Lower leg skin (tissue), 4 donors: ENCODE data around the gene OXNAD1. TPM values are rescaled to one million over a fixed set of nuclear protein-coding genes. Genes with fewer than 3 reads are reported as not detected.

Experiments
- DNase-seq, 2 donors: peaks; one replicate each; pipeline ENCODE4 v3.0.0-alpha.2; 2019; ENCODE audit warnings: low spot score in 2 of 2
- H3K4me3 ChIP-seq: fragments of 200-600 bp; sonication (generic); 2 replicates; pipeline ENCODE4 v1.5.1; 2017; ENCODE audit warnings: mild to moderate bottlenecking, low read depth; ENCODE audit not compliant: poor library complexity, severe bottlenecking
- POLR2A ChIP-seq, 2 donors: fragments of 450-650 bp; IDR thresholded peaks; one replicate each; pipeline ENCODE4 v1.6.1; 2016 to 2017; ENCODE audit warnings: antibody characterized with exemption in 2 of 2, mild to moderate bottlenecking in 1 of 2, moderate library complexity in 1 of 2
- WGBS, 2 donors: methylation state at CpG; one replicate each; pipeline ENCODE4 v1.1.5; 2018; 5-methylcytosine and 5-hydroxymethylcytosine counted together
- intact Hi-C: fragments of 100-400 bp; cut with DNase I; formaldehyde crosslinking; loops from one replicate; pipeline ENCODE4 v1.15.0; 2023; ENCODE audit warnings: low total_unique reads
- total RNA-seq, 4 donors: library from RNA; depleted of rRNA; stranded (reverse); fragments of >200 nt; gene quantifications; one replicate each; pipeline ENCODE4 v1.1.0, GENCODE V29; 2016
- TF ChIP-seq, protein P1 (sequence below), 3 donors: fragments of 450-650 bp; IDR thresholded peaks; one replicate each; pipeline ENCODE4 v1.5.1; 2016; ENCODE audit warnings: antibody characterized with exemption in 3 of 3, mild to moderate bottlenecking in 3 of 3, moderate library complexity in 2 of 3

OXNAD1 gene
- total RNA-seq, 4 donors from 2014 or later: 7.6 to 12.7 (median 10.4) TPM

DNA sequence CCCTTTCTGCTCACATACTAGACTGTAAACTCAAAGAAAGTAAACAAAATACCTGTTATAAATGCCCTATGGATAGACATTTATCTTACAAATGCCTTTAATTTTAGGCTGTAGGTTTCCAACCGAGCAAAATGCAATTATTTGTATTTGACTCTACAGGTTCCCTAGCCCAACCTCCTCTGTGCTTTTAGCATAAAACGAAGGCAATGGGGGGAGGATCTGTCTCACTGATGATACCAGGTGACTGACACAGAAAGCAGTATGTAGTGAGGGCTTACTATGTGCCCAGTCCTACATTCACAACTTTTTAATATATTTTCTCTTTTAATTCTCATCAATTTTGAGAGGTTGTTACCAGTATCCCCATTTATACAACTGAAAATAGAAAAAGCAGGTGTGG, 87.4 kb downstream of the OXNAD1 start:
- H3K4me3 ChIP-seq: no peak overlapping the region
- no peak for DNase-seq
- intact Hi-C loops: no loop called here
- WGBS, 2 donors: 70 to 90% methylated on average over 2 of the region's 2 CpGs
- TF ChIP-seq POLR2A (IDR thresholded peaks at IDR 0.05): no peak
- TF ChIP-seq, protein P1, sequence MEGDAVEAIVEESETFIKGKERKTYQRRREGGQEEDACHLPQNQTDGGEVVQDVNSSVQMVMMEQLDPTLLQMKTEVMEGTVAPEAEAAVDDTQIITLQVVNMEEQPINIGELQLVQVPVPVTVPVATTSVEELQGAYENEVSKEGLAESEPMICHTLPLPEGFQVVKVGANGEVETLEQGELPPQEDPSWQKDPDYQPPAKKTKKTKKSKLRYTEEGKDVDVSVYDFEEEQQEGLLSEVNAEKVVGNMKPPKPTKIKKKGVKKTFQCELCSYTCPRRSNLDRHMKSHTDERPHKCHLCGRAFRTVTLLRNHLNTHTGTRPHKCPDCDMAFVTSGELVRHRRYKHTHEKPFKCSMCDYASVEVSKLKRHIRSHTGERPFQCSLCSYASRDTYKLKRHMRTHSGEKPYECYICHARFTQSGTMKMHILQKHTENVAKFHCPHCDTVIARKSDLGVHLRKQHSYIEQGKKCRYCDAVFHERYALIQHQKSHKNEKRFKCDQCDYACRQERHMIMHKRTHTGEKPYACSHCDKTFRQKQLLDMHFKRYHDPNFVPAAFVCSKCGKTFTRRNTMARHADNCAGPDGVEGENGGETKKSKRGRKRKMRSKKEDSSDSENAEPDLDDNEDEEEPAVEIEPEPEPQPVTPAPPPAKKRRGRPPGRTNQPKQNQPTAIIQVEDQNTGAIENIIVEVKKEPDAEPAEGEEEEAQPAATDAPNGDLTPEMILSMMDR (IDR thresholded peaks at IDR 0.05): no peak

DNA sequence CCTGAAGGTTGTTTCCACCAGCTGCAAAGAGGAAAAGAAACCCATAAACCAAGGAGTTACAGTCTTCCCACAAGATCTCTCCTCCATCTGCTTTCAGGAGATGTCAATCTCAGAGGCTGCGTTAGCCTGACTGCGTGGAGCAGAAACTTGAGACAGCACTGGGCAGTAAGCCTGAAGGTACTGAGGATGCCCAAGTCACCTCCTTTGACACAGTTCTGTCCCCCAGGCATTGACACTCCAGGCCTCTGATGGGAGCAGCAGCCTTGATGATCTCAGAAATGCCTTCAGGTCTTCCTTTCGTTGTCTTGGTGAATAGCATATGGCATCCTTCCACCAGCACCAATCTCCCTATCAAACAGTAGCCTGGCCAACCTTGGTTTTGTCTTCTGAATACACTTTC, 89.3 kb downstream of the OXNAD1 start:
- no peak overlapping the region for H3K4me3 ChIP-seq
- intact Hi-C loops: no loop called here
- TF ChIP-seq POLR2A (IDR thresholded peaks at IDR 0.05): no peak
- TF ChIP-seq, protein P1 (IDR thresholded peaks at IDR 0.05): no peak
- 92 to 96% methylated on average over 3 of the region's 3 CpGs for WGBS, 2 donors
- no peak for DNase-seq

Other genes starting within 250 kb of the OXNAD1 start
- 100 to 1,000 TPM in 1 of 4 donors, 10 to 100 TPM in 3; 75.3 to 133 (median 84.5) TPM for gene GALNT15, start 90.5 kb upstream of the OXNAD1 start, total RNA-seq
- 1 to 10 TPM; 4.6 to 8.1 (median 5.7) TPM for gene DPH3, start 269 bp upstream of the OXNAD1 start, total RNA-seq
- gene RFTN1, start 248.5 kb downstream of the OXNAD1 start, total RNA-seq: 10 to 100 TPM; 11.2 to 39.5 (median 25.6) TPM